Keratinocyte (primary cell): ENCODE results near the gene MIA.

Experiments used
- CTCF ChIP-seq, 3 experiments: IDR thresholded peaks in 1 of 3; conservative IDR thresholded peaks in 1 of 3; optimal IDR thresholded peaks in 1 of 3; 2 replicates in 2 of 3; 3 replicates in 1 of 3; pipeline versions ENCODE3 to v1.5.1; 2011; ENCODE audit warnings: low read length in 3 of 3, mild to moderate bottlenecking in 3 of 3, moderate library complexity in 2 of 3, control low read depth in 1 of 3, inconsistent platforms in 1 of 3; ENCODE audit not compliant: insufficient read depth in 2 of 3; ENCODE audit errors: extremely low read depth in 1 of 3
- EZH2 ChIP-seq: IDR thresholded peaks from one replicate; pipeline ENCODE4 v1.6.1; 2012; ENCODE audit warnings: inconsistent platforms, mild to moderate bottlenecking, low read length, moderate library complexity

GRCh38 chr19:40763526-40763925, 11.8 kb upstream of the MIA start:
- no peak for TF ChIP-seq CTCF (optimal IDR thresholded peaks at IDR 0.05 in 1 of 3, IDR thresholded peaks at IDR 0.05 in 1 of 3, conservative IDR thresholded peaks at IDR 0.05 in 1 of 3; ENCODE audit: extremely low read depth in 1 of 3, insufficient read depth in 2 of 3, low read length in 3 of 3)
- TF ChIP-seq EZH2: no peak
